Peyer's patch (tissue), 4 donors: ENCODE data around the gene LRBA.

ENCODE experiments used
- POLR2A ChIP-seq, 2 donors: fragments of 450-650 bp; IDR thresholded peaks; one replicate each; pipeline ENCODE4 v1.5.1; 2017; ENCODE audit warnings: antibody characterized with exemption in 2 of 2, mild to moderate bottlenecking in 2 of 2, moderate library complexity in 2 of 2
- TF ChIP-seq, protein P1 (sequence below), 6 experiments: fragments of 450-650 bp in 4 of 6; fragments of 200-600 bp in 2 of 6; sonication (generic) in 1 of 6; IDR thresholded peaks; one replicate each; pipeline ENCODE4 v1.5.1; 2017 to 2019; ENCODE audit warnings: antibody characterized with exemption in 6 of 6, mild to moderate bottlenecking in 3 of 6, moderate library complexity in 1 of 6

DNA sequence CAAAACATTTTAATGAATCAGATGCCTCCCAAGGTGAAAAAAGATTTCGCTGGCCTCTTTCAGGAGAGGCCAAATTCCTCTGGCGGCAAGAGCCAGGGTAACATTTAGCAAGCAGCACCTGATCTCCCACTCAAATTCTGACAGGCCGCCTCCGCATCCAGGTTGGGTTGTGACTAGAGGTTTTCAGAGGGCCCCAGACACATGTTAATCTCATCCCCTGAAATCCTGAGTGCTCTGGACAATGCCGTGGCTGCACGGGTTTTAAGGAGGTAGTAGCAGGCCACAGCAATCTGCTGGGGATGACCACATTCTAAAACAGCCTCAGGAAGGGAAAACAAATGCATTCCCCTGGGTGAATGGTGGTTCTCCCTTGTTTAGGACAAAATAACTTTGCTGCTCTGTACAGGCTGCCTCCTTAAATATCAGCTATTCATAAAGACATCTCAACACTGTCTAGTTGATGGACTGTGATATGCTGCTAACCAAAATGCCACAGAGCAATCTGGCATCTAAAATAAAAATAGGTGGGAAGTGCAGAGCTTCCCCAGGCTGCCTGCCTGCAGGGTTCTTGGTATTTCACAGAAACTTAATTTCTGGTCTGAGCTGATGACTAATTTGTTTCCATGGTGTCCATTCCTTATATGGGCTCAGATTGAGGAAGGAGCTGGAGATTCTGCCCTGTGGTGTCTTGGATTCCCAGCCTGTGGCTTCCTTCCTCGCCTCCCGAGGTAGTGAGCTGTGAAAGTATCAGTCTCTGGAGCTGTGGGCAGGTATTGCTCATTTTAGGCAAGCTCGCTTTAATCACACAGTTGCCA lies 734.8 kb downstream of the LRBA start:
- TF ChIP-seq, protein P1, sequence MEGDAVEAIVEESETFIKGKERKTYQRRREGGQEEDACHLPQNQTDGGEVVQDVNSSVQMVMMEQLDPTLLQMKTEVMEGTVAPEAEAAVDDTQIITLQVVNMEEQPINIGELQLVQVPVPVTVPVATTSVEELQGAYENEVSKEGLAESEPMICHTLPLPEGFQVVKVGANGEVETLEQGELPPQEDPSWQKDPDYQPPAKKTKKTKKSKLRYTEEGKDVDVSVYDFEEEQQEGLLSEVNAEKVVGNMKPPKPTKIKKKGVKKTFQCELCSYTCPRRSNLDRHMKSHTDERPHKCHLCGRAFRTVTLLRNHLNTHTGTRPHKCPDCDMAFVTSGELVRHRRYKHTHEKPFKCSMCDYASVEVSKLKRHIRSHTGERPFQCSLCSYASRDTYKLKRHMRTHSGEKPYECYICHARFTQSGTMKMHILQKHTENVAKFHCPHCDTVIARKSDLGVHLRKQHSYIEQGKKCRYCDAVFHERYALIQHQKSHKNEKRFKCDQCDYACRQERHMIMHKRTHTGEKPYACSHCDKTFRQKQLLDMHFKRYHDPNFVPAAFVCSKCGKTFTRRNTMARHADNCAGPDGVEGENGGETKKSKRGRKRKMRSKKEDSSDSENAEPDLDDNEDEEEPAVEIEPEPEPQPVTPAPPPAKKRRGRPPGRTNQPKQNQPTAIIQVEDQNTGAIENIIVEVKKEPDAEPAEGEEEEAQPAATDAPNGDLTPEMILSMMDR (IDR thresholded peaks at IDR 0.05), result no peak
- TF ChIP-seq POLR2A (IDR thresholded peaks at IDR 0.05), result no peak
